GM12891 (cell line): Measurements from ENCODE around the gene PLSCR3.

Source experiments
- POLR2AphosphoS5 ChIP-seq: IDR thresholded peaks from 2 replicates; pipeline ENCODE4 v1.6.1; 2011; ENCODE audit warnings: low read depth, low read length, control low read depth
- TAF1 ChIP-seq: IDR thresholded peaks from 2 replicates; pipeline ENCODE4 v1.6.1; 2011; ENCODE audit warnings: low read depth, low read length, control low read depth

- TF ChIP-seq POLR2AphosphoS5 (no peak), TAF1 (no peak)
These were observed 42.4 kb upstream of the PLSCR3 start for GRCh38 chr17:7436556-7437368.
